HEK293T (cell line): Measurements from ENCODE around the gene SIK3.

Experiments used
- CTCF ChIA-PET: fragments of 350-600 bp; formaldehyde crosslinking; extraction: SDS; loops from one replicate; lab custom pipeline; 2021; ENCODE audit warnings: antibody characterized with exemption, inconsistent platforms; lab: Yijun Ruan, JAX
- POLR2A ChIA-PET: fragments of 350-600 bp; formaldehyde crosslinking; extraction: SDS; loops from one replicate; lab custom pipeline; 2020; ENCODE audit warnings: antibody characterized with exemption, inconsistent platforms; lab: Yijun Ruan, JAX
- DNase-seq: peaks from one replicate; pipeline ENCODE4 v3.0.0; 2012; ENCODE audit warnings: mixed read lengths; ENCODE audit errors: extremely low spot score
- ARNT ChIP-seq: fragments of 450-650 bp; IDR thresholded peaks from 2 replicates; pipeline ENCODE4 v1.6.1; 2017; ENCODE audit warnings: mild to moderate bottlenecking
- BHLHE40 ChIP-seq: fragments of 450-650 bp; IDR thresholded peaks from 2 replicates; pipeline ENCODE4 v1.6.1; 2016; ENCODE audit warnings: mild to moderate bottlenecking, moderate library complexity, borderline replicate concordance
- CTBP1 ChIP-seq: fragments of 450-650 bp; IDR thresholded peaks from 2 replicates; pipeline ENCODE4 v1.6.1; 2016; ENCODE audit warnings: borderline replicate concordance
- ELF4 ChIP-seq: fragments of 450-650 bp; IDR thresholded peaks from 2 replicates; pipeline ENCODE4 v1.6.1; 2017; ENCODE audit warnings: antibody characterized with exemption
- FOXA1 ChIP-seq: fragments of 450-650 bp; IDR thresholded peaks from 2 replicates; pipeline ENCODE4 v1.6.1; 2016; ENCODE audit warnings: mild to moderate bottlenecking
- FOXK2 ChIP-seq: fragments of 450-650 bp; IDR thresholded peaks from 2 replicates; pipeline ENCODE4 v1.6.1; 2016; ENCODE audit warnings: mild to moderate bottlenecking
- FOXM1 ChIP-seq: fragments of 450-650 bp; IDR thresholded peaks from 2 replicates; pipeline ENCODE4 v1.6.1; 2017; ENCODE audit warnings: mild to moderate bottlenecking, borderline replicate concordance
- HDGF ChIP-seq: fragments of 450-650 bp; IDR thresholded peaks from 2 replicates; pipeline ENCODE4 v1.6.1; 2017; ENCODE audit warnings: antibody characterized with exemption, borderline replicate concordance
- L3MBTL2 ChIP-seq: fragments of 450-650 bp; conservative IDR thresholded peaks from 2 replicates; pipeline ENCODE4 v1.6.1; 2016; ENCODE audit warnings: mild to moderate bottlenecking
- LEF1 ChIP-seq: fragments of 450-650 bp; IDR thresholded peaks from 2 replicates; pipeline ENCODE4 v1.6.1; 2017; ENCODE audit warnings: mild to moderate bottlenecking, borderline replicate concordance
- NFRKB ChIP-seq: fragments of 450-650 bp; IDR thresholded peaks from 2 replicates; pipeline ENCODE4 v1.6.1; 2016; ENCODE audit warnings: mild to moderate bottlenecking, moderate library complexity
- SP1 ChIP-seq: fragments of 450-650 bp; IDR thresholded peaks from 2 replicates; pipeline ENCODE4 v1.6.1; 2017
- SUZ12 ChIP-seq: fragments of 450-650 bp; IDR thresholded peaks from 2 replicates; pipeline ENCODE4 v1.6.1; 2016; ENCODE audit warnings: mild to moderate bottlenecking
- TARDBP ChIP-seq: fragments of 450-650 bp; IDR thresholded peaks from 2 replicates; pipeline ENCODE4 v1.6.1; 2016
- ZNF384 ChIP-seq: fragments of 450-650 bp; IDR thresholded peaks from 2 replicates; pipeline ENCODE4 v1.6.1; 2016
- TF ChIP-seq, protein P1 (sequence below): fragments of 450-650 bp; IDR thresholded peaks from 2 replicates; pipeline ENCODE4 v1.6.1; 2016

The SIK3 gene

GRCh38 chr11:117098269-117099232 lies at the start of gene SIK3:
Gene SIK3, minus strand, starts transcription at chr11:117098428. Its CDS starts 13 bp downstream, at chr11:117098415.
- no peak for TF ChIP-seq BHLHE40
- TF ChIP-seq FOXA1, result no peak
- no peak for TF ChIP-seq NFRKB
- TF ChIP-seq ARNT, result 0 out of 2 replicates have a peak, but pooled peaks have one; percentile 18
- TF ChIP-seq TARDBP, result no peak
- TF ChIP-seq SUZ12, result no peak
- TF ChIP-seq SP1, result no peak
- TF ChIP-seq HDGF, result 0 out of 2 replicates have a peak, but pooled peaks have one; percentile 22
- TF ChIP-seq FOXK2, result no peak
- TF ChIP-seq, protein P1, sequence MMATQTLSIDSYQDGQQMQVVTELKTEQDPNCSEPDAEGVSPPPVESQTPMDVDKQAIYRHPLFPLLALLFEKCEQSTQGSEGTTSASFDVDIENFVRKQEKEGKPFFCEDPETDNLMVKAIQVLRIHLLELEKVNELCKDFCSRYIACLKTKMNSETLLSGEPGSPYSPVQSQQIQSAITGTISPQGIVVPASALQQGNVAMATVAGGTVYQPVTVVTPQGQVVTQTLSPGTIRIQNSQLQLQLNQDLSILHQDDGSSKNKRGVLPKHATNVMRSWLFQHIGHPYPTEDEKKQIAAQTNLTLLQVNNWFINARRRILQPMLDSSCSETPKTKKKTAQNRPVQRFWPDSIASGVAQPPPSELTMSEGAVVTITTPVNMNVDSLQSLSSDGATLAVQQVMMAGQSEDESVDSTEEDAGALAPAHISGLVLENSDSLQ, result no peak
- peak; percentile 93 for TF ChIP-seq L3MBTL2
- TF ChIP-seq FOXM1, result no peak
- TF ChIP-seq CTBP1, result no peak
- no peak for TF ChIP-seq ZNF384
- TF ChIP-seq LEF1, result no peak

DNA sequence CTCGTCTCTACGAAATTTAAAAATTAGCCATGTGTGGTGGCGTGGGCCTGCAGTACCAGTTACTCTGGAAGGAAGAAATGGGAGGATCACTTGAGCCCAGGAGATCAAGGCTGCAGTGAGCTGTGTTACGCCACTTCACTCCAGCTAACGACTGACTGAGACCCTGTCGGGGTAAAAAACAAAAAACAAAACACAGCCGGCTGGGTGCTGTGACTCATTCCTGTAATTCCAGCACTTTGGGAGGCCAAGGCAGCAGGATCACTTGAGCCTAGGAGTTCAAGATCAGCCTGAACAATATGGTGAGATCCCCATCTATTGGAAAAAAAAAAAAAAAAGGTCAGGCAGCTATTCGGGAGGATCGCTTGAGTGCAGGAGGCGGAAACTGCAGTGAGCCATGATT lies 48.3 kb upstream of the SIK3 start:
- TF ChIP-seq L3MBTL2 (no peak), CTBP1 (no peak), FOXM1 (no peak), SP1 (no peak)
- ChIA-PET CTCF (interaction anchor here (0.6 kb wide), 1 partner anchor 380 kb away, joined by 3 read pairs; no protein-coding TSS in a partner anchor), POLR2A (interaction anchor here (3.7 to 4.1 kb wide), 2 partner anchors 25 to 34 kb away, joined by 24 to 58 read pairs; partner anchors contain the start of gene SIDT2)
- no peak for DNase-seq

More at GRCh38 chr11:117098269-117099232, at the start of gene SIK3:
- DNase-seq, result peak; percentile 99
- ChIA-PET CTCF (interaction anchor here (0.6 to 1.5 kb wide), 5 partner anchors 24 to 308 kb away, joined by 3 to 5 read pairs (median 3); partner anchors contain the start of gene APOA5), POLR2A (interaction anchor here (0.6 to 1.7 kb wide), 5 partner anchors 21 to 310 kb away, joined by 3 to 5 read pairs (median 3); partner anchors contain the start of genes PAFAH1B2 and ZPR1)

DNA sequence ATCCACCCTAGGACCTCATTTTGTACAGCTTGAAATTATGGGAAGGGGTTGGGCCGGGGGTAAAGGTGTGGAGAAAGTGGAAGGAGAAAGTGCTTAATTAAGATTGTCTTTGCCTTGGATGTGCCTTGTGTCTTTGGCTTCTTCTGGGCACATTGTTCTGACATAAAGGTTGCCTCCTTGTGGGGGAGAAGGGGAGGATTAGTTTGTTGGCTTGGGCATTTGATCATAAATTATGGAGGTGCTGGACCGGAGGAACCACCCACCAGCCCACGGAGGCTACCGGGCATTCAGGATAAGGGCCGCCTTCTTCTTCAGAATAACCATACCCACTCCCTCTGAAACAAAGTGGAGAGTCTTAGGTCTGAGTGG lies 47.1 kb upstream of the SIK3 start:
- TF ChIP-seq FOXK2 (no peak), CTBP1 (no peak)
- TF ChIP-seq, protein P1, result peak; percentile 88
- ChIA-PET CTCF (interaction anchor here (0.6 to 0.9 kb wide), 3 partner anchors 9 to 167 kb away, joined by 3 to 6 read pairs (median 3); no protein-coding TSS in a partner anchor), POLR2A (interaction anchor here (0.6 to 4.1 kb wide), 7 partner anchors 17 to 372 kb away, joined by 3 to 58 read pairs (median 7); partner anchors contain the start of genes BUD13 and SIDT2)
- DNase-seq, result peak; percentile 59

DNA sequence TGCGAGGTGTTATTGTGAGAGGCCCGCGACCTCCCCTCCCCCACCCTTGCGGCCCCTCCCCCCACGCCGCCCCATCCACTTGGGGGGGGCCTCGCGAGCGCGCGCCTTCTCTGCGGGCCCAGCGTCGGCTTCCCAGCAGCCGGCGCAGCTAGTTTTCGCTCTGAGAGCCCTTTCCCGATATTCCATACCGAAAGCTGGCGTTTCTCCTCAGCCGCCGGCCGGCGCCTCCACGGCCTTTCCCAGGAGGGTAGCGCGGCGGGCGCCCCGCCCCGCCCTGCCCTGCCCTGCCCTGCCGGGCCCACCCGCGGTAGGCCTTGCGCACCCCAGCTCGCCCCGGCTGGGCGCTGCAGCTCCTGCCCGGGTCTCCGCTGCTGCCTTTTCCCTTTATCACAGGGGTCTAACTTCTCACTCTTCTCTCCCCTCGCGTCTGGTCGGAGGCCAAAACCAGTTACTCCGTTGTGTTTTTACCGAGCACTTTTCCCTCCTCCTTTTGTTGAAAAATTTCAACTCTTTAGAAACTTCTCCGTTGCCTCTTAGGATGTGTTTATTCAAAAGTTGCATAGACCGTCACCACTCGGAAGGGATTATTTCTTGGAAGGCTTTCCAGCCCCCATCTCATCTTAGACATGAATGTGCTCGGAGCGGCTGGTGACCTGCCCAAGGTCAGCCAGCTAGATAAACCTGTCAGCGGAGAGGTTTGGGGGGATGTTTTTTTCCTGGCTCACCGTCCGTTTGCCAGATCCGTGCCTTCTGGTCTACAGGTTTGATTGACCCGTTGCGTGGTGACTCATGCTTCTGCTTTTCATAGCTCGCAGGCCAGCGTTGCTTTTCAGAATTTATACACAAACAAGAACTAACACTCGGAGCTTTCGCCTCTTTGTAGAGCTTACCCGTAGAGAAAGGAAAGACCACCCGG lies 46.5 kb upstream of the SIK3 start:
- TF ChIP-seq CTBP1, result no peak
- peak; percentile 23; the same call in 1 of the 2 replicates for TF ChIP-seq FOXM1
- peak; percentile 67 for DNase-seq
- CTCF ChIA-PET, result interaction anchor here (0.6 to 0.9 kb wide), 2 partner anchors 10 to 166 kb away, joined by 3 to 6 read pairs; no protein-coding TSS in a partner anchor
- POLR2A ChIA-PET, result interaction anchor here (0.6 to 4.1 kb wide), 14 partner anchors 10 to 430 kb away, joined by 3 to 58 read pairs (median 5); partner anchors contain the start of genes BUD13, PCSK7, RNF214 and SIDT2

DNA sequence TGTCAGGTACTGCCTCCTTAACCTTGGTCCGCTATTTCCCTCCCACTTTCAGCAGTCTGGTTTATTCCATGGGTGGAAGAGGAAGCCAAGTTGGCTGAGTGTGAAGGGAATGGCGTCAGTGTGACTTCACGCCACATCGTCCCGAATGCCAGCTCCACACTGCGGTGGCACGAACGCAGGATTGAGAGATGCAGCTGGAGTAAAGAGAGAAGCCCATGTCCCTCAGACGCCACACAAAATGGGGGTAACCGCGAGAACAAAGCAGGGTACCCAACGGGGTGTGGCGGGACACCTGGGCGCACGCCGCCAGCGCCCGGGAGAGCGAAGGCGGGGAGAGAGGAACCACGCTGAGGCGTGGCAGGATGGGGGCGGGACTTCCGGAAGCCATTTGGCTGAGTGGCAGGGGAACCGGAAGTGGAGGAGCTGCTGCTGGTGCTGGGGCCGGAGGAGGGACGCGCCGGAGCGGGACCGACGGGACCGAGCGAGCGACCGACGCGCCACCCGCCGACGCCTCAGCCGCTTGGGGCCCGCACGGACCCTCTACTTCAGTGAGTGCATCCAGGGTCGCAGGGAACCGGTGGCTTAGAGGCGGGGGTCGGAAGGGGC lies 45.7 kb upstream of the SIK3 start, which contains the start of gene PAFAH1B2:
TSS of gene PAFAH1B2 (plus strand) at position 417 of the 606 bp plus-strand sequence. CDS start 8,161 bp downstream, outside the sequence.
- TF ChIP-seq BHLHE40 (no peak), L3MBTL2 (peak; percentile 95), ELF4 (peak; percentile 77), HDGF (no peak)
- TF ChIP-seq, protein P1, result peak; percentile 99
- peak; percentile 97 for DNase-seq
- ChIA-PET CTCF (no interaction called here), POLR2A (interaction anchor here (0.6 to 4.1 kb wide), 16 partner anchors 8 to 429 kb away, joined by 3 to 58 read pairs (median 4); partner anchors contain the start of genes PCSK7, RNF214, SIDT2 and SIK3)
